Natural killer cell (primary cell): ENCODE measurements around the gene KCNJ6. TPM values are rescaled to one million over a fixed set of nuclear protein-coding genes. Genes with fewer than 3 reads are reported as not detected.
"Not testable (repeated sequence)": the region's sequence is repeated elsewhere in the genome, so short reads cannot be mapped to it uniquely, and the experiment has no call there.

Source experiments
- ATAC-seq, 3 donors: fragments of 150-1000 bp in 2 of 3; fragments of 200-7000 bp in 1 of 3; cut with Tn5 transposase; 1 replicate in 1 of 3; 2 replicates in 2 of 3; pipeline ENCODE4 v1.10.0; 2021; ENCODE audit warnings: mild to moderate bottlenecking in 2 of 3, moderate library complexity in 2 of 3
- DNase-seq, 2 donors: peaks; one replicate each; pipeline versions ENCODE4 v3.0.0 to v3.0.0-alpha.2; 2013 to 2021; ENCODE audit warnings: mixed read lengths in 1 of 2
- H3K27ac ChIP-seq: one replicate; pipeline ENCODE4 v1.5.1; 2013; ENCODE audit warnings: mild to moderate bottlenecking, low read length
- H3K27me3 ChIP-seq: one replicate; pipeline ENCODE4 v1.6.1; 2013; ENCODE audit warnings: low read length; ENCODE audit not compliant: control insufficient read depth, insufficient read depth
- H3K36me3 ChIP-seq: one replicate; pipeline ENCODE4 v1.6.1; 2013; ENCODE audit warnings: low read length; ENCODE audit not compliant: control insufficient read depth, insufficient read depth
- H3K4me1 ChIP-seq: one replicate; pipeline ENCODE4 v1.6.1; 2013; ENCODE audit warnings: low read length; ENCODE audit not compliant: control insufficient read depth, insufficient read depth
- H3K4me3 ChIP-seq: one replicate; pipeline ENCODE4 v1.5.1; 2013; ENCODE audit warnings: low read length
- H3K9me3 ChIP-seq: one replicate; pipeline ENCODE4 v1.6.1; 2013; ENCODE audit warnings: low read length; ENCODE audit not compliant: control insufficient read depth, insufficient read depth
- H3K27ac Mint-ChIP-seq, 2 donors: one replicate each; pipeline ENCODE4 v1.8.0; 2022; ENCODE audit warnings: mild to moderate bottlenecking in 2 of 2, mixed read lengths in 2 of 2, moderate library complexity in 1 of 2
- H3K27me3 Mint-ChIP-seq, 2 donors: one replicate each; pipeline ENCODE4 v1.8.0; 2022; ENCODE audit warnings: low read depth in 2 of 2, mixed read lengths in 2 of 2
- H3K36me3 Mint-ChIP-seq: one replicate; pipeline ENCODE4 v1.8.0; 2022; ENCODE audit warnings: mixed read lengths
- H3K4me1 Mint-ChIP-seq, 2 donors: one replicate each; pipeline ENCODE4 v1.8.0; 2022; ENCODE audit warnings: mixed read lengths in 2 of 2
- H3K4me3 Mint-ChIP-seq: one replicate; pipeline ENCODE4 v1.8.0; 2022; ENCODE audit warnings: mild to moderate bottlenecking, moderate library complexity, mixed read lengths
- H3K9me3 Mint-ChIP-seq, 2 donors: one replicate each; pipeline ENCODE4 v1.8.0; 2022; ENCODE audit warnings: mixed read lengths in 2 of 2
- WGBS: methylation state at CpG from one replicate; pipeline ENCODE4 v1.1.7; 2013; ENCODE audit warnings: missing lambda C conversion rate; ENCODE audit not compliant: insufficient coverage; 5-methylcytosine and 5-hydroxymethylcytosine counted together
- intact Hi-C: fragments of 100-400 bp; cut with micrococcal nuclease; formaldehyde crosslinking; loops from one replicate; pipeline ENCODE4 v1.14.2; 2022
- total RNA-seq, 4 donors: library from RNA; stranded (reverse); fragments of 120-200 nt in 1 of 4; gene quantifications; one replicate each; pipeline versions ENCODE4 v1.2.3 to v1.2.4, GENCODE V29; 2013 to 2022
- TF ChIP-seq, protein P1 (sequence below): fragments of 200-600 bp; IDR thresholded peaks from one replicate; pipeline ENCODE4 v1.8.0; 2022; ENCODE audit warnings: antibody characterized with exemption

Gene KCNJ6
- total RNA-seq, 3 donors from 2014 or later (not counting 1 experiment from before 2014, with no cell fraction given) = not detected

GRCh38 chr21:37654596-37654995 is 261.7 kb downstream of the KCNJ6 start:
- H3K9me3 Mint-ChIP-seq = no peaks in the 10 kb centered on the region
- H3K36me3 Mint-ChIP-seq = no peaks in the 10 kb centered on the region
- no peak overlapping the region for H3K27ac Mint-ChIP-seq
- 94% methylated on average over 4 of the region's 4 CpGs for WGBS
- no peak overlapping the region for H3K4me3 ChIP-seq
- H3K4me1 Mint-ChIP-seq = no peaks in the 10 kb centered on the region
- TF ChIP-seq, protein P1, sequence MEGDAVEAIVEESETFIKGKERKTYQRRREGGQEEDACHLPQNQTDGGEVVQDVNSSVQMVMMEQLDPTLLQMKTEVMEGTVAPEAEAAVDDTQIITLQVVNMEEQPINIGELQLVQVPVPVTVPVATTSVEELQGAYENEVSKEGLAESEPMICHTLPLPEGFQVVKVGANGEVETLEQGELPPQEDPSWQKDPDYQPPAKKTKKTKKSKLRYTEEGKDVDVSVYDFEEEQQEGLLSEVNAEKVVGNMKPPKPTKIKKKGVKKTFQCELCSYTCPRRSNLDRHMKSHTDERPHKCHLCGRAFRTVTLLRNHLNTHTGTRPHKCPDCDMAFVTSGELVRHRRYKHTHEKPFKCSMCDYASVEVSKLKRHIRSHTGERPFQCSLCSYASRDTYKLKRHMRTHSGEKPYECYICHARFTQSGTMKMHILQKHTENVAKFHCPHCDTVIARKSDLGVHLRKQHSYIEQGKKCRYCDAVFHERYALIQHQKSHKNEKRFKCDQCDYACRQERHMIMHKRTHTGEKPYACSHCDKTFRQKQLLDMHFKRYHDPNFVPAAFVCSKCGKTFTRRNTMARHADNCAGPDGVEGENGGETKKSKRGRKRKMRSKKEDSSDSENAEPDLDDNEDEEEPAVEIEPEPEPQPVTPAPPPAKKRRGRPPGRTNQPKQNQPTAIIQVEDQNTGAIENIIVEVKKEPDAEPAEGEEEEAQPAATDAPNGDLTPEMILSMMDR = no peak
- intact Hi-C loops = no loop called here
- no peaks in the 10 kb centered on the region for H3K4me1 ChIP-seq
- peaks cover 0 to 9% of the 10 kb centered on the region in 2 donors for H3K27me3 Mint-ChIP-seq
- no peaks in the 10 kb centered on the region for H3K36me3 ChIP-seq
- H3K9me3 ChIP-seq = no peaks in the 10 kb centered on the region
- DNase-seq = no peak
- H3K27ac ChIP-seq = no peak overlapping the region
- peaks cover 3% of the 10 kb centered on the region for H3K27me3 ChIP-seq
- no peak overlapping the region for H3K4me3 Mint-ChIP-seq
- no peak for ATAC-seq

DNA sequence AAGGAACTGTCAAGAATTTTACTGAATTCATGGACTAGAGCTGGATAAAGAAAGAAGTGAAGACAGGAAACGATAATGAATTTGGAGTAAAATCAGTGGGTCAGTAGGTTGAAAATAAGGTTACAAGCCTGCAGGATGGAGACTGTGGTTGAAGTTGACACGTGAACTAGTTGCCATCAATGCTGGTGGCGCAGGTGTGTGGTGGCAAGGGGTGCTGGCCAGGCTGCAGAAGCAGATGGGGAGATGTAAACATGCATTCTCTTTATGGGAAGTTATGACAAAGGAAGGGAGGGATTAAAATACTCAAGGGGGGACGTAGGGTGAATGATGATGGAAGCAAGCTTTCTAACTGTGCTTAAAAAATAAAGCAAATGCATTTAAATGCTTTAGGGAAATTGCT is 263.1 kb downstream of the KCNJ6 start:
- ATAC-seq (no peak), DNase-seq (no peak)
- Mint-ChIP-seq H3K9me3 (no peaks in the 10 kb centered on the region), H3K4me3 (no peak overlapping the region), H3K4me1 (no peaks in the 10 kb centered on the region), H3K27me3 (peaks cover 0 to 7% of the 10 kb centered on the region in 2 donors), H3K27ac (no peak overlapping the region), H3K36me3 (no peaks in the 10 kb centered on the region)
- H3K36me3 ChIP-seq = no peaks in the 10 kb centered on the region
- 76% methylated on average over 4 of the region's 4 CpGs for WGBS
- intact Hi-C loops = no loop called here
- peaks cover 3% of the 10 kb centered on the region for H3K27me3 ChIP-seq
- H3K9me3 ChIP-seq = no peaks in the 10 kb centered on the region
- H3K27ac ChIP-seq = no peak overlapping the region
- TF ChIP-seq, protein P1 = no peak
- no peak overlapping the region for H3K4me3 ChIP-seq
- H3K4me1 ChIP-seq = no peaks in the 10 kb centered on the region

- Histone ChIP-seq H3K4me1 (no peaks in the 10 kb centered on the region), H3K27me3 (peaks cover 3% of the 10 kb centered on the region), H3K27ac (no peak overlapping the region), H3K36me3 (no peaks in the 10 kb centered on the region), H3K4me3 (no peak overlapping the region), H3K9me3 (no peaks in the 10 kb centered on the region)
- TF ChIP-seq, protein P1 = no peak
- peaks cover under 1 to 7% of the 10 kb centered on the region in 2 donors for H3K27me3 Mint-ChIP-seq
- DNase-seq (no peak), ATAC-seq (no peak)
- H3K4me3 Mint-ChIP-seq = no peak overlapping the region
- 79% methylated on average over 4 of the region's 4 CpGs for WGBS
- intact Hi-C loops = no loop called here
- no peaks in the 10 kb centered on the region for H3K9me3 Mint-ChIP-seq
- no peaks in the 10 kb centered on the region for H3K4me1 Mint-ChIP-seq
- H3K27ac Mint-ChIP-seq = no peak overlapping the region
- H3K36me3 Mint-ChIP-seq = no peaks in the 10 kb centered on the region
These were observed 268.5 kb downstream of the KCNJ6 start for GRCh38 chr21:37647781-37648180.

DNA sequence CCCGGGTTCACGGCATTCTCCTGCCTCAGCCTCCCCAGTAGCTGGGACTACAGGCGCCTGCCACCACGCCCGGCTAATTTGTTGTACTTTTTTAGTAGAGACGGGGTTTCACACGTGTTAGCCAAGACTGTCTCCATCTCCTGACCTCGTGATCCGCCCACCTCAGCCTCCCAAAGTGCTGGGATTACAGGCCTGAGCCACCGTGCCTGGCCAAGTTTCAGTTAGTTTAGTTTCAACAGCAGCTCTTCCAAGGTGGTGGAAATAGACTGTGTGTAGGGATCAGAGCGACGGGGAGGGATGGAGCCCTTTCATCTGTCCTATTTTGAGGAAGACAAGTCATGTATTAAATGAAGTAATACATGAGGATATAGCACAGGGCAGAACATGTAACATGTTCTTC is 269.5 kb downstream of the KCNJ6 start:
- not testable (repeated sequence) for ATAC-seq

More for the DNA sequence above, 269.5 kb downstream of the KCNJ6 start:
- H3K4me1 Mint-ChIP-seq, H3K9me3 Mint-ChIP-seq, H3K27me3 ChIP-seq, H3K36me3 ChIP-seq, H3K4me1 ChIP-seq, H3K4me3 ChIP-seq, H3K27ac Mint-ChIP-seq, H3K27ac ChIP-seq, intact Hi-C loops, H3K4me3 Mint-ChIP-seq, H3K36me3 Mint-ChIP-seq, H3K9me3 ChIP-seq, DNase-seq: not testable (repeated sequence)
- 87% methylated on average over 12 of the region's 12 CpGs for WGBS
- H3K27me3 Mint-ChIP-seq = peaks cover 11 to 15% of the 10 kb centered on the region in 2 donors
